Right lobe of liver (tissue), 4 donors: ENCODE results near the gene SPRYD3.

Source experiments
- POLR2A ChIP-seq: fragments of 450-650 bp; IDR thresholded peaks from one replicate; pipeline ENCODE4 v1.6.1; 2017; ENCODE audit warnings: antibody characterized with exemption, mild to moderate bottlenecking
- TF ChIP-seq, protein P1 (sequence below), 4 donors: fragments of 200-600 bp in 3 of 4; fragments of 450-650 bp in 1 of 4; IDR thresholded peaks; one replicate each; pipeline versions ENCODE4 v1.5.1 to v1.8.0; 2016 to 2022; ENCODE audit warnings: antibody characterized with exemption in 4 of 4, mild to moderate bottlenecking in 2 of 4
- donor health status: DM: no; HTN: no; CAD: no.
- donor health status: DM: no; HTN: no; CAD: no.
- donor health status: DM: no; HTN: yes; CAD: no.

- TF ChIP-seq, protein P1, sequence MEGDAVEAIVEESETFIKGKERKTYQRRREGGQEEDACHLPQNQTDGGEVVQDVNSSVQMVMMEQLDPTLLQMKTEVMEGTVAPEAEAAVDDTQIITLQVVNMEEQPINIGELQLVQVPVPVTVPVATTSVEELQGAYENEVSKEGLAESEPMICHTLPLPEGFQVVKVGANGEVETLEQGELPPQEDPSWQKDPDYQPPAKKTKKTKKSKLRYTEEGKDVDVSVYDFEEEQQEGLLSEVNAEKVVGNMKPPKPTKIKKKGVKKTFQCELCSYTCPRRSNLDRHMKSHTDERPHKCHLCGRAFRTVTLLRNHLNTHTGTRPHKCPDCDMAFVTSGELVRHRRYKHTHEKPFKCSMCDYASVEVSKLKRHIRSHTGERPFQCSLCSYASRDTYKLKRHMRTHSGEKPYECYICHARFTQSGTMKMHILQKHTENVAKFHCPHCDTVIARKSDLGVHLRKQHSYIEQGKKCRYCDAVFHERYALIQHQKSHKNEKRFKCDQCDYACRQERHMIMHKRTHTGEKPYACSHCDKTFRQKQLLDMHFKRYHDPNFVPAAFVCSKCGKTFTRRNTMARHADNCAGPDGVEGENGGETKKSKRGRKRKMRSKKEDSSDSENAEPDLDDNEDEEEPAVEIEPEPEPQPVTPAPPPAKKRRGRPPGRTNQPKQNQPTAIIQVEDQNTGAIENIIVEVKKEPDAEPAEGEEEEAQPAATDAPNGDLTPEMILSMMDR (IDR thresholded peaks at IDR 0.05), result no peak
- no peak for TF ChIP-seq POLR2A
Measured at GRCh38 chr12:53086361-53086760, 7.2 kb upstream of the SPRYD3 start.
